OCI-LY1 (cell line): Measurements from ENCODE around the gene RIN3.

Source experiments
- H2AFZ ChIP-seq: fragments of 200-600 bp; sonication (generic), shearing (Covaris generic); 2 replicates; pipeline ENCODE4 v1.6.0; 2014; ENCODE audit warnings: antibody characterized with exemption, mild to moderate bottlenecking, low read length
- H3F3A ChIP-seq: fragments of 200-600 bp; sonication (generic), shearing (Covaris generic); 2 replicates; pipeline ENCODE4 v1.6.0; 2014; ENCODE audit warnings: mild to moderate bottlenecking, antibody characterized with exemption, low read length, moderate library complexity; ENCODE audit not compliant: insufficient read depth
- H3K27ac ChIP-seq: fragments of 200-600 bp; sonication (generic); 2 replicates; pipeline ENCODE4 v1.5.1; 2014; ENCODE audit warnings: low read length, mixed run types, mild to moderate bottlenecking, low read depth; ENCODE audit not compliant: poor library complexity, severe bottlenecking
- H3K27me3 ChIP-seq: fragments of 200-600 bp; sonication (generic); 2 replicates; pipeline ENCODE4 v1.6.0; 2014; ENCODE audit warnings: antibody characterized with exemption, mild to moderate bottlenecking, low read length, moderate library complexity; ENCODE audit not compliant: insufficient read depth
- H3K36me3 ChIP-seq: fragments of 200-600 bp; sonication (generic); 2 replicates; pipeline ENCODE4 v1.6.1; 2014; ENCODE audit warnings: mild to moderate bottlenecking, antibody characterized with exemption, low read length, moderate library complexity, mixed read lengths; ENCODE audit not compliant: insufficient read depth
- H3K4me1 ChIP-seq: fragments of 200-600 bp; sonication (generic); 2 replicates; pipeline ENCODE4 v1.5.1; 2014; ENCODE audit warnings: mild to moderate bottlenecking, low read length, moderate library complexity; ENCODE audit not compliant: insufficient read depth, severe bottlenecking
- H3K4me2 ChIP-seq: fragments of 200-600 bp; sonication (generic), shearing (Covaris generic); 2 replicates; pipeline ENCODE4 v1.6.1; 2014; ENCODE audit warnings: low read length
- H3K4me3 ChIP-seq: fragments of 200-600 bp; sonication (generic); 2 replicates; pipeline ENCODE4 v1.5.1; 2014; ENCODE audit warnings: low read length, low read depth, mild to moderate bottlenecking, mixed read lengths; ENCODE audit not compliant: poor library complexity, severe bottlenecking
- H3K79me2 ChIP-seq: fragments of 200-600 bp; shearing (Covaris generic); 2 replicates; pipeline ENCODE4 v1.6.1; 2016; ENCODE audit warnings: mixed run types, low read length, mixed read lengths; ENCODE audit not compliant: insufficient read depth
- H3K9ac ChIP-seq: fragments of 200-600 bp; sonication (generic), shearing (Covaris generic); 2 replicates; pipeline ENCODE4 v1.6.1; 2014; ENCODE audit warnings: mild to moderate bottlenecking, low read length, mixed read lengths
- H3K9me2 ChIP-seq: fragments of 200-600 bp; sonication (generic), shearing (Covaris generic); 2 replicates; pipeline ENCODE4 v1.6.1; 2014; ENCODE audit warnings: low read depth, mild to moderate bottlenecking, low read length, mixed read lengths
- H3K9me3 ChIP-seq: fragments of 200-600 bp; shearing (Covaris generic); 2 replicates; pipeline ENCODE4 v1.6.1; 2014; ENCODE audit warnings: low read length, mixed read lengths
- H4K20me1 ChIP-seq: fragments of 200-600 bp; sonication (generic), shearing (Covaris generic); 2 replicates; pipeline ENCODE4 v1.6.0; 2016; ENCODE audit warnings: mild to moderate bottlenecking, low read length; ENCODE audit not compliant: insufficient read depth
- CTCF ChIP-seq: fragments of 200-600 bp; sonication (generic), shearing (Covaris generic); IDR thresholded peaks from 2 replicates; pipeline ENCODE4 v1.5.1; 2017; ENCODE audit warnings: mild to moderate bottlenecking, antibody characterized with exemption, low read length, moderate library complexity, mixed read lengths
- EZH2 ChIP-seq: fragments of 200-600 bp; sonication (generic), shearing (Covaris generic); IDR thresholded peaks from 2 replicates; pipeline ENCODE4 v1.8.0; 2017; ENCODE audit warnings: borderline replicate concordance, mixed run types, mild to moderate bottlenecking, antibody characterized with exemption, low read length, moderate library complexity, mixed read lengths

Gene RIN3

GRCh38 chr14:92578511-92578910, 64.9 kb downstream of the RIN3 start:
- Histone ChIP-seq H3K27ac (no peak overlapping the region), H2AFZ (no peak overlapping the region), H3K9me3 (no peaks in the 10 kb centered on the region), H3K4me2 (no peak overlapping the region), H4K20me1 (no peaks in the 10 kb centered on the region), H3K9ac (no peak overlapping the region), H3K27me3 (no peaks in the 10 kb centered on the region), H3K79me2 (no peaks in the 10 kb centered on the region), H3F3A (no peaks in the 10 kb centered on the region), H3K4me1 (no peaks in the 10 kb centered on the region), H3K4me3 (no peak overlapping the region), H3K36me3 (no peaks in the 10 kb centered on the region), H3K9me2 (no peaks in the 10 kb centered on the region)
- TF ChIP-seq CTCF (no peak), EZH2 (no peak)

- no peak overlapping the region for H2AFZ ChIP-seq
- no peak overlapping the region for H3K27ac ChIP-seq
- no peaks in the 10 kb centered on the region for H3K9me2 ChIP-seq
- no peak overlapping the region for H3K9ac ChIP-seq
- no peaks in the 10 kb centered on the region for H3K4me1 ChIP-seq
- no peaks in the 10 kb centered on the region for H4K20me1 ChIP-seq
- H3K36me3 ChIP-seq, result no peaks in the 10 kb centered on the region
- no peaks in the 10 kb centered on the region for H3K9me3 ChIP-seq
- H3K27me3 ChIP-seq, result no peaks in the 10 kb centered on the region
- H3F3A ChIP-seq, result no peaks in the 10 kb centered on the region
- TF ChIP-seq CTCF, result no peak
- H3K4me2 ChIP-seq, result no peak overlapping the region
- no peaks in the 10 kb centered on the region for H3K79me2 ChIP-seq
- no peak overlapping the region for H3K4me3 ChIP-seq
Measured at GRCh38 chr14:92579244-92579936, 65.8 kb downstream of the RIN3 start.

- no peaks in the 10 kb centered on the region for H3K27me3 ChIP-seq
Measured at GRCh38 chr14:92581206-92581605, 67.6 kb downstream of the RIN3 start.

More at GRCh38 chr14:92581206-92581605, 67.6 kb downstream of the RIN3 start:
- H3K9ac ChIP-seq, result no peak overlapping the region
- H3K79me2 ChIP-seq, result no peaks in the 10 kb centered on the region
- no peak overlapping the region for H2AFZ ChIP-seq
- no peak overlapping the region for H3K27ac ChIP-seq
- no peaks in the 10 kb centered on the region for H3K9me3 ChIP-seq
- no peak overlapping the region for H3K4me2 ChIP-seq
- TF ChIP-seq CTCF (no peak), EZH2 (no peak)
- H3K4me3 ChIP-seq, result no peak overlapping the region
- no peaks in the 10 kb centered on the region for H3K4me1 ChIP-seq
- H3K36me3 ChIP-seq, result no peaks in the 10 kb centered on the region
- no peaks in the 10 kb centered on the region for H3K9me2 ChIP-seq
- no peaks in the 10 kb centered on the region for H4K20me1 ChIP-seq
- no peaks in the 10 kb centered on the region for H3F3A ChIP-seq
